Brain pericyte (primary cell): ENCODE results near the gene GRID2IP.
"Not testable (repeated sequence)": the region's sequence is repeated elsewhere in the genome, so short reads cannot be mapped to it uniquely, and the experiment has no call there.

Experiments
- DNase-seq: peaks from one replicate; pipeline ENCODE4 v3.0.0-alpha.2; 2012; ENCODE audit warnings: low read depth, low spot score

GRID2IP gene

GRCh38 chr7:6489612-6490011, 61.6 kb downstream of the GRID2IP start:
- DNase-seq, result no peak

DNA sequence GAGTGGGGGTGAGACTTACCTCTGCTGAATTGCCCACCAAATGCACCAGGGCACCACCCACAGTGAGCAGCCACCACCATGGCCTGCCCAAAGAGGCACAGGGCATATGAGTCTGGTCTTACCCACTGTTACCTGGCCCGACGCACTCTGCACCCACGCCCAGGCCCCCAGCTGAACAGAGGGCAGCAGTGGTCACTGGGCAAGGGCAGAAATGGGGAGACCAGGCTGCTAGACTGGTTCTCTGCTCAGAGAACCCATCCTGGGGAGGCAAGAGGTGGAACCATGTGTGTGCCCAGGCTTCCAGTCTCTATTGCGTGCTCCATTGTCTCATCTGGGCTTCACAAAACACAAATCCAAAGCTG, 64.1 kb downstream of the GRID2IP start:
- DNase-seq, result no peak

GRCh38 chr7:6486438-6487183, 64.7 kb downstream of the GRID2IP start:
- DNase-seq, result no peak

- no peak for DNase-seq
Measured at GRCh38 chr7:6482743-6483119, 68.5 kb downstream of the GRID2IP start.

DNA sequence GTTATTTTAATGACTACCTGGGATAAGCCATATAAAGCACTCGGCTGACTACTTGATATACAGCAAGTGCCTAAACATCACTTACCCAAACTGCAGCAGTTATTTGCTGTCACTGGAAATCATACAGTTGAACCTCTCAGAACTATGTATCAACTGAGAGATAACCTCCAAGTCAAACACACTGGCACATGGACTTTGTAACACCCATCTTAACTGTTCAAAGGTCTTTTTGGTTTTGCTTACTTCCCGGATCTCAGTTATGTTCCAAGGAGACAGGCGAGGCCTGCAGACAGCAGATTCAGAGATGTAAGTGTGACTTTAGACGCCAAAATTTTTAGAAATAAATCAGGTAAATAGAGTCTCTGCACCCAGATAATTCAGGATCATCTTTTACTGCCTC, 69.0 kb downstream of the GRID2IP start:
- no peak for DNase-seq

DNA sequence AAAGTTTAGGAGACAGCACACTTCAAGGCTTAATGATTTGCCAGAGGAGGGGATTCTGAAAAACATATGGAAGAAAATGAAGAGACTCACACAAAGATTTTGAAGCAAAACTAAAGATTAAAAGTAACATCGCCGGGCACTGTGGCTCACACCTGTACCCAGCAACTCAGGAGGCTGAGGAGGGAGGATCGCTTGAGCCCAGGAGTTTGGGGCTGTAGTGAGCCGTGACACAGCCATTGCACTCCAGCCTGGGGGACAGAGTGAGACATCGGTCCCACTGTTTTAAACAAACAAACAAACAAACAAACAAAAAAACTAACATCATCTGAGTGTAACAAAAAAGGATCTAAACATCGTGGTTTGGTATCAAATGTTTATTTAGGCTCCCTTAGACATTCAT, 69.8 kb downstream of the GRID2IP start:
- DNase-seq, result no peak

DNA sequence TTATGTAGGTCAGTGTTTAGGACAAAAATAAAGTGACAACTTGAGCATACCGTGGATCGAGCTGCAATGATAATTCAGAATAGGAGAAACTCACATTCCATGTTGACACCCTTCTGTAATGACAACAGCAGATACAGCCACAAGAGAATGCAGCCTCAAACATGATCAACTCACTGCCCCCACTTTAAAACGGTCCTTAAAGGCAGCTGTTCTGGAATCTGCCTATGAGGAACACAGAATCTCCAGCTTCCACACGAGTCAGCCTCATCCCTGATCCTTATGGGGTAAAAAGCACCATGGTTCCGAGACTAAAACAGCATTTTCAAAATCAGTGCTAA, 71.0 kb downstream of the GRID2IP start:
- no peak for DNase-seq

DNA sequence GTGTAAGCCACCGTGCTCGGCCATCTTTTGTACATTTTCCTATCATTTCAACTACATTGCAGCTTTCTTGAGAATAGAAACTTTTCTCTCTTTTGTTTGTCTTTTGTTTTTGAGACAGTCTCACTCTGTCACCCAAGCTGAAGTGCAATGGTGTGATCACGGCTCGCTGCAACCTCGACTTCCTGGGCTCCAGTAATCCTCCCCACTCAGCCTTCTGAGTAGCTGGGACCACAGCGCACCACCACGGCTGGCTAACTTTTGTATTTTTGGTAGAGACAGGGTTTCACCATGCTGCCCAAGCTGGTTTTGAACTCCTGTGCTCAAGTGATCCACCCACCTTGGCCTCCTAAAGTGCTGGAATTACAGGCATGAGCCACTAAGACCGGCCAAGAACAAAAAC, 72.2 kb downstream of the GRID2IP start:
- DNase-seq, result no peak

DNA sequence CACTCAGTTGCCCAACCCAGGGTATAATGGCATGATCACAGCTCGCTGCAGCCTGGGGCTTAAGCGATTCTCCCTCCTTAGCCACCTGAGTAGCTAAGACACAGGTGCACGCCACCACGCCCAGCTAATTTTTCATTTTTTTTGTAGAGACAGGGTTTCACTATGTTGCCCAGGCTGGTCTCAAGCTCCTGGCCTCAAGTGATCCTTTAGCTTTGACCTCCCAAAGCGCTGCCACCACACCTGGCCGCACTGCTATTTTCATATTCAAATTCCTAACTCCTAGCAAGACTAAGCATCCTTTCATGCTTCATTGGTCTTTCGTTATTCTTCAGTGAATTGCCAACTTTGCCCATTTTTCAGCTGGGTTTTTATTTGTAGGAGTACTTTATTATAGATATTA, 73.1 kb downstream of the GRID2IP start:
- no peak for DNase-seq

DNA sequence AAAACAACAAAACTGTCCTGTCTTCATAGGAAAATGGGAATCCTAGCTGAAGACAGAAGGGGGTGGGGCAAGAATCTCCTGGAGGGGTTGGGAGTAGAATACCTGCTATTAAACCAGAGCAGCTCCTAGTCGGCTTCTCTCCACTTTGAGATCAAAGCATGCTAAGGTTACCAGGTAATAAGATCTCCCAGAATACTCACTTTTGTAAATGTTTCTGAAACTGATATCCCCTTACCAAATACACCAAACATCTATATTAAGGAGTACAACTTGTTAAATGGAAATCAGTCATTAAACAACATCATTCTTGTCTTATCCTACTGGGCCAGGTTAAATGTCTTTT, 74.0 kb downstream of the GRID2IP start:
- DNase-seq, result no peak

- DNase-seq, result no peak
Measured at GRCh38 chr7:6476596-6477317, 74.5 kb downstream of the GRID2IP start.

DNA sequence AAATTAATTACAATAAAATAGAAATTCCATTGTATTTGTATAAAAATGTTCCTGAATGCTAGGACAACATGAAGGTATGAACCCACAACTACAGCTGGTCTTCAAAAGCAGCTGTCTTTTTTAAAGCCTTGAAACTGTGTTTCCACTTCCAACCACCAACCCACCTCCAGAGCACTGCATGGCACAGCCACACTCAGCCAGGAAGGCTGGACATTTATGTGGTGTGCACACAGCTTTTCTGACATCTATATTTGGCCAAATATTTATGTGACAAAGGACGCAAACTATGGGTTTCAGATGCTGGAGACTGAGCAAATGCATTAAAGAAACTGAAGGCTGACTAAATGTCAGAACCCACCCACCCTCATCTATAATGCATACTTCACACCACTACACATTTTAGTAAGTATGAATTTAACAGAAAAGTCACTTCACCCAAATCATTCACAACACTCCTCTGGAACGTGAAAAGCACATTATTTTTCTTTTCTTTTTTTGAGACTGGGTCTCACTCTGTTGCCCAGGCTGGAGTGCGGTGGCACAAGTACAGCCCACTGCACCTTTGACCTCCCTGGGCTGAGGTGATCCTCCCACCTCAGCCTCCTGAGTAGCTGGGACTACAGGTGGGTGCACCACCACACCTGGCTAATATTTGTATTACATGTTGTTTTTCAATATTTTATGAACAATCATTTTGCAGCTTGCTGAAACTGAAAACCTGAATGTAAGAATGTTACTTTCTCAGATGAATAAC, 75.7 kb downstream of the GRID2IP start:
- DNase-seq, result no peak

DNA sequence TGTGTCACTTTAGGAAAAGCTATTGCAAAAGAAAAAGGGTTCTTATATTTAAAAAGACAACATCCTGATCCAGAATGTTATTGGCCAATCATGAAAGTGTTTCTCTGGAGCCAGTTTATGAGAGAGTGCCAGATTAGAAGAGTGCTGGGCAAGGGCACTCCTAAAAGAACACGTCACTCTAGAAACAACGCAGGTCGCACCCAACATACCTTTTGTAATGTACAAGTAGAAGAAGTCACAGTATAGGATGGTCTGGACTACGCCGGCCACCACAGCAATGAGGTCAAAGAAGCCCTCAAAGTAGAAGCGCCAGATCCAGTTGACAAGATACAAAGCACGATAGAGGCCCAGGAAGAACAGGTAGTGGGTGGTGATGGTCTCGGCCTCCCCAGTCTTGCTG, 85.4 kb downstream of the GRID2IP start:
- no peak for DNase-seq

DNA sequence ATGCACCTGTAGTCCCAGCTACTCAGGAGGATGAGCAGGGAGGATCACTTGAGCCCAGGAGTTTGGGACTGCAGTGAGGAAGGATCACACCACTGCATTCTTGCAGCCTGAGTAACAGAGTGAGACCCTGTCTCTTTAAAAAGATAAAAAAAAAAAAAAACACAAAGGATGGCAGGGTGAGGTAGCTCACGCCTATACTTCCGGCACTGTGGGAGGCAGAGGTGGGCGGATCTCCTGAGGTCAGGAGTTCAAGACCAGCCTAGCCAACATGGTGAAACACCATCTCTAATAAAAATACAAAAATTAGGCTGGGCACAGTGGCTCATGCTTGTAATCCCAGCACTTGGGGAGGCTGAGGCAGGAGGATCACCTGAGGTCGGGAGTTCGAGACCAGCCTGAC, 87.7 kb downstream of the GRID2IP start:
- DNase-seq, result not testable (repeated sequence)

DNA sequence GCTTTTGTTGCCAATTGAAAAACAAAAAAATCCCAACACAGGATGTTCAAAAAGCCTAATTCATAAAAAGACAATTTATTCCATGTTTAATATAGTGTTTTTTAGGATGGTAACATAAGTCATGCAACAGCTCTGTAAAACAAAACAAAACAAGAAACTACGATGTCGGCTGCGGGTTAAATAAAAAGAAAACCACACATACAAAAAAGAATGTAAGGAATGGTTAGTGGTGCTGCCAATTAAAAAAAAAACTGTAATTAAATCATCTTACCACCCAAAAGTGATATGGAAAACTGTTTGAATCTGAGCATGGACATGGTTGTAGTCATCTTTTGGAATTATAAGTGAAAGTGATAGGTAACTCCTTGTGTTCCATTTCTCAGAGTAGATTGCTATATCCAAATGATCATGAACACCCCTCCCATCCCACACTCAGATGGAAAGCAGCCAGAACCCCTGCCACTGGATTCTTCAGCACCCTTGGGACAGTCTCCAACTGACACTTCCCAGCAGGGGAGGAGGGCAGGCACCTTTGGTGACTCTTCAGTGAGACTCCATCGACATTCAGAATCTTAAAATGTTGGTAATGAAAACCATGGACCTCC, 89.2 kb downstream of the GRID2IP start:
- no peak for DNase-seq

DNA sequence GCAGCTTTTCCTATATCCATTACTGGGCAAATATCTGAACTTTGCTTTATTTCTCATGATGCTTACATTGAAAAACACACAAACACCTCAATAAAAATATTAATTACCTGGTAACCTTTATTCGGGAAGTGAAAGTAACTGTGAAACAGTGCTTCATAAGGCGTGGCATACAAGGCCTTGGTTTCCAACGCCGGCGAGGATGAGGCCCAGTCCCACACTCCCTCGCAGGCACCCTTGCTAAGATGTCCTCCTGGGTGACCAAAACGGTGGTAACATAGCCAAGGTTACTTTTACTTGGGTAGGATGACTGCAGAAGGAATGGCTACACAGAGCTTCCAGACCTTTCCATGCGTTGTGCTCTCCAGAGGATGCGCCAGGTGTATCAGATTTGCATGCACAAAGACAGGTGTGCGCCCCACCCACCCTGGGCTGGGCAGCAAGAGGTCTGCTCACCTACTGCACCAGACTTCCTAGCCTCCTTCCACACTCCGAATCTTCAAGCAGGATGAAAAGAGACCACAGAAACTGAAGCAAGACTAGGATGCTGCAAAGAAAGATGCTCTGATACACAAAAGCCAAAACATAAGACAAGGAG, 90.2 kb downstream of the GRID2IP start:
- DNase-seq, result no peak

DNA sequence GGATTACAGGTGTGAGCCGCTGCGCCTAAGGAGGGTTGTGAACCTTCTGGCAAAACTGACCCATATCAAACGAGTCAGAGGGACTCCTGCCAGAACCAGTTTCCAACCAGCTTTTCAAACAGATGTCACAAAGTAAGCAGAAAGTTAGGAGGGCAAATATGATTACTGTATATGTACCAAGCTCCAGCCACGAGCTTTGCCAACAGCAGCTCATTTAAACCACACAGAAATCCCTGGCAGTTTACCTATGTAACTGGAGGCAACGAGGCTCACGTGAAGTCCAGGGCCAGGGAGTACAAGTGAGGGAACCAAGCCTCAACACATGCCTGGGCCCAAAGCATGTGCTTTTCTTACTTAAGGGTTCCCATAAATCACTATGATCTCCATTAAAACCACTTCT, 91.0 kb downstream of the GRID2IP start:
- DNase-seq, result no peak

DNA sequence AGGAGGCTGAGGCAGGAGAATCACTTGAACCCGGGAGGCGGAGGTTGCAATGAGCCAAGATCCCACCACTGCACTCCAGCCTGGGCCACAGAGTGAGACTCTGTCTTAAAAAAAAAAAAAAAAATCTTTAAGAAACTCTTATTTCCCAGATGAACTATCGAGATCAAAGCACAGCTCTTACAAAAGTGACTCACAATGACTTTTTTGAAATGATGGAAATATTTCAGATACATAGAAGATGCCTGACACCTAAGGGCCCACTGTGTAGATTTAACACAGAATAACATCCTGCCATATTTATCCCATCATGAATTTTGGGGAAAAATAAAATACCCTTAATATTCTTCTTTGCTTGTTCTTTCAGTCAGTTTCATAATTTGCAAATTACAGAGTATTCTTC, 92.6 kb downstream of the GRID2IP start:
- not testable (repeated sequence) for DNase-seq

DNA sequence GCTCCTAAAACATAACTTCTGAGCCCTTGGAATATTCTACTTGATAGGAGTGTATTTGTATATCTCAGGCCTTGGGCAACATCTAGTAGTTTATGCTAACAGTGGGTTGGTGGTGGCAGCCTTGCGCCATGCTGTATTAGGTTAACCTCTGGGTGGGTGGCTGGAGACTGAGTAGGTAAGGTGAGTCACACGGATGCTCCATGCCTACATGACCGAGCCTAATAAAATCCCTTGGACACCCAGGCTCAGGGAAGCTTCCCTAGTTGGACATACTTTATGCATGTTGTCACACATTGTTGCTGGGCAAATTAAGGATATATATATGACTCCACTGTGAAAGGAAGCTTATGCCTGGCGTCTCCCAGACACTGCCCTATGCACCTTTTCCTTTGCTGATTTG, 97.5 kb downstream of the GRID2IP start:
- no peak for DNase-seq

DNA sequence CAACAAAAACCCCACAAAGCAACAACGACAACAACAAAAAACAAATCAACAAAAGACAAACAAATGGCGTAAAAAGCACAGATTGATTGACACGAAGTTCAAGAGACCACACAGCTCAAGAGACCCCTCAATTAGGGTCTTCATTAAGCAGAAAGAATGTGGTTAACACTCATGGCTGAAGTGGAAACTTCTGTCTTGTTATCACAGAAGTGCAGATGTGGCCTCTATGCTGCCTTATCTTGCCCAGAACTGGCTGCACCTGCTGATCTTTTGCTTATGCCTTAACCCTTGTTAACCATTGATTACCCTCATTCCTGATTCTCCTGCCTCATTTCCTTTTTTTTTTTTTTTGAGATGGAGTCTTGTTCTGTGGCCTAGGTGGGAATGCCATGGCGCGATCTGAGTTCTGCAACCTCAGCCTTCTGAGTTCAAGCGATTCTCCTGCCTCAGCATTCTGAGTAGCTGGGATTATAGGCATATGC, 100.0 kb downstream of the GRID2IP start:
- no peak for DNase-seq

DNA sequence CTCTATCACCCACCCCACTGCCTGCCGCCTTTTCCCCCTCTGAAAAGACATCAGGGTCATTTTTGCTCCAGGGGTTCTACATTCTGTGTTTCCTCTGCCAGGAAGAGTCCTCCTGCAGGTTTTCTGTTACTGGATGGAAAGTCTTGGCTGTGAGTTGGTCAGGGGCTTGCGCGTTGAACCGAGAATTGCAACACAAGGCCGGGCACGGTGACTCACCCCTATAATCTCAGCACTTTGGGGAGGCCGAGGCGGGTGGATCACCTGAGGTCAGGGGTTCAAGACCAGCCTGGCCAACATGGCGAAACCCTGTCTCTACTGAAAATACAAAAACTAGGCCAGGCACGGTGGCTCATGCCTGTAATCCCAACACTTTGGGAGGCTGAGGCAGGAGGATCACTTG, 100.7 kb downstream of the GRID2IP start:
- not testable (repeated sequence) for DNase-seq

DNA sequence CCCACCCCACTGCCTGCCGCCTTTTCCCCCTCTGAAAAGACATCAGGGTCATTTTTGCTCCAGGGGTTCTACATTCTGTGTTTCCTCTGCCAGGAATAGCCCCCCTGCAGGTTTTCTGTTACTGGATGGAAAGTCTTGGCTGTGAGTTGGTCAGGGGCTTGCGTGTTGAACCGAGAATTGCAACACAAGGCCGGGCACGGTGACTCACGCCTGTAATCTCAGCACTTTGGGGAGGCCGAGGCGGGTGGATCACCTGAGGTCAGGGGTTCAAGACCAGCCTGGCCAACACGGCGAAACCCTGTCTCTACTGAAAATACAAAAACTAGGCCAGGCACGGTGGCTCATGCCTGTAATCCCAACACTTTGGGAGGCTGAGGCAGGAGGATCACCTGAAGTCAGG, 101.4 kb downstream of the GRID2IP start:
- not testable (repeated sequence) for DNase-seq
